GM13976 (cell line): ENCODE results near the gene LRRC32.

Source experiments
- DNase-seq: peaks from one replicate; pipeline ENCODE4 v3.0.0; 2012; ENCODE audit warnings: low spot score
- CTCF ChIP-seq: IDR thresholded peaks from 2 replicates; pipeline ENCODE4 v1.5.1; 2012; ENCODE audit warnings: borderline replicate concordance, mild to moderate bottlenecking; ENCODE audit not compliant: insufficient read depth; ENCODE audit errors: extremely low read depth, missing control alignments, control extremely low read depth
- in situ Hi-C: fragments of 300-500 bp; cut with MboI; formaldehyde crosslinking; loops from one replicate; pipeline ENCODE4 v1.12.0; 2022; ENCODE audit warnings: low sequenced_read_pairs, mixed read lengths, inconsistent platforms; ENCODE audit not compliant: unreplicated experiment

The LRRC32 gene

GRCh38 chr11:76695133-76695532 lies 24.6 kb upstream of the LRRC32 start:
- no peak for TF ChIP-seq CTCF
- no peak for DNase-seq
- in situ Hi-C loops, result loop anchor here (25.0 kb wide), 1 partner anchor 483 kb away; the partner anchor contains the start of gene WNT11

- DNase-seq, result no peak
- no peak for TF ChIP-seq CTCF
- in situ Hi-C loops, result loop anchor here (25.0 kb wide), 1 partner anchor 482 kb away; the partner anchor contains the start of gene WNT11
Observed at GRCh38 chr11:76694664-76695063, 24.1 kb upstream of the LRRC32 start.

DNA sequence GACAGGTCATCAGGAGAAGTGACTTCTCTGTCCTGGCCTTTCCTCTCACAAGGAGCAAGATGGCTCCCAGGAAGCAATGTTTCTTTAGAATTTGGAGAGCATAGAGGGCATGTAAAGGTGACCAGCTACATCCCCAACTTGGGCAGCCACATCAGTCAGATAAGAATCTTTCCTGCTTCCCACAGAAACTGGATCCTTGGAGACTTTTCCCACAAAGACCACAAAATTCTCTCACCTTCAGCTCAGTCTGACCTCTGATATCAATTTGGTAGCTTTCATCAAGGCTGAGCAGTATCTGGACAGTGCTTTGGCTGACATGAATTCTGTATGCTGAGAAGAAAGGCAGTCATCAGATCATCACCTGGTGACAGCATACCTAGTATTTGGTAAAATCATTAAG lies 23.3 kb upstream of the LRRC32 start:
- DNase-seq, result no peak
- TF ChIP-seq CTCF, result no peak
- in situ Hi-C loops, result loop anchor here (25.0 kb wide), 1 partner anchor 482 kb away; the partner anchor contains the start of gene WNT11

DNA sequence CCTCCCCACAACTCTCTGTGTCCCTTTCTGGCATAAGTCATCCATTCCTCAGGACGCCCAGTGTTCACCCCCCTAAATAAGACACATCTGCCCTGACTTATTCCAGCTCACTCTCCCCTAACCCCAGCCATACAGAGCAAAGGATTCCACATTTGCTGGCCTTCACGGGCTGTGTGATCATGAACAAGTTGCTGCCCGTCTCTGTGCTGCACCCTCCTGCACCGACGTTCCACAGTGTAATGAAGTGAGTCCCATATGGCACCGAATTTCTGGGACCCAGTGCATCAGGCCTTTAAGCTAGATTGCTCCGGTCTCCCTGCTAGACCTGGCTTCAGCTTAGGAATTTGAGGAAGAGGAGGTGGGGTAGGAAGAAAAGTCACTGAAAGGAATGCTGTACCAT lies 22.4 kb upstream of the LRRC32 start:
- in situ Hi-C loops, result loop anchor here (25.0 kb wide), 1 partner anchor 481 kb away; the partner anchor contains the start of gene WNT11
- no peak for DNase-seq
- TF ChIP-seq CTCF, result no peak

- DNase-seq, result no peak
- in situ Hi-C loops, result loop anchor here (25.0 kb wide), 1 partner anchor 479 kb away; the partner anchor contains the start of gene WNT11
- no peak for TF ChIP-seq CTCF
Observed at GRCh38 chr11:76691655-76692054, 21.1 kb upstream of the LRRC32 start.

- DNase-seq, result no peak
- TF ChIP-seq CTCF, result no peak
- in situ Hi-C loops, result loop anchor here (25.0 kb wide), 1 partner anchor 478 kb away; the partner anchor contains the start of gene WNT11
Observed at GRCh38 chr11:76690736-76691135, 20.2 kb upstream of the LRRC32 start.
